Activated naive CD8-positive, alpha-beta T cell treated with anti-CD3 and anti-CD28 coated beads for 36 hours (primary cell): Measurements from ENCODE around the gene PBX3. TPM values are rescaled to one million over a fixed set of nuclear protein-coding genes. Genes with fewer than 3 reads are reported as not detected.

ENCODE experiments used
- DNase-seq: peaks from one replicate; pipeline ENCODE4 v3.0.0; 2021
- H3K27ac Mint-ChIP-seq: one replicate; pipeline ENCODE4 v1.8.0; 2022; ENCODE audit warnings: mild to moderate bottlenecking, moderate library complexity, mixed read lengths
- H3K27me3 Mint-ChIP-seq: one replicate; pipeline ENCODE4 v1.8.0; 2022; ENCODE audit warnings: mild to moderate bottlenecking, mixed read lengths
- H3K36me3 Mint-ChIP-seq: one replicate; pipeline ENCODE4 v1.8.0; 2021; ENCODE audit warnings: mild to moderate bottlenecking, mixed read lengths
- H3K4me1 Mint-ChIP-seq: one replicate; pipeline ENCODE4 v1.8.0; 2021; ENCODE audit warnings: mixed read lengths
- H3K4me3 Mint-ChIP-seq: one replicate; pipeline ENCODE4 v1.8.0; 2022; ENCODE audit warnings: mild to moderate bottlenecking, moderate library complexity, mixed read lengths
- H3K9me3 Mint-ChIP-seq: one replicate; pipeline ENCODE4 v1.8.0; 2022; ENCODE audit warnings: mixed read lengths
- total RNA-seq, 2 experiments: library from RNA; stranded (reverse); gene quantifications; one replicate each; pipeline ENCODE4 v1.2.3, GENCODE V29; 2021

Gene PBX3
- total RNA-seq, 2 experiments from 2014 or later, result 14.6 to 14.9 TPM

GRCh38 chr9:125990793-125991220, 243.6 kb downstream of the PBX3 start:
- Mint-ChIP-seq H3K9me3 (no peaks in the 10 kb centered on the region), H3K36me3 (no peaks in the 10 kb centered on the region), H3K27ac (no peak overlapping the region), H3K27me3 (no peaks in the 10 kb centered on the region), H3K4me1 (no peaks in the 10 kb centered on the region), H3K4me3 (no peak overlapping the region)
- no peak for DNase-seq

DNA sequence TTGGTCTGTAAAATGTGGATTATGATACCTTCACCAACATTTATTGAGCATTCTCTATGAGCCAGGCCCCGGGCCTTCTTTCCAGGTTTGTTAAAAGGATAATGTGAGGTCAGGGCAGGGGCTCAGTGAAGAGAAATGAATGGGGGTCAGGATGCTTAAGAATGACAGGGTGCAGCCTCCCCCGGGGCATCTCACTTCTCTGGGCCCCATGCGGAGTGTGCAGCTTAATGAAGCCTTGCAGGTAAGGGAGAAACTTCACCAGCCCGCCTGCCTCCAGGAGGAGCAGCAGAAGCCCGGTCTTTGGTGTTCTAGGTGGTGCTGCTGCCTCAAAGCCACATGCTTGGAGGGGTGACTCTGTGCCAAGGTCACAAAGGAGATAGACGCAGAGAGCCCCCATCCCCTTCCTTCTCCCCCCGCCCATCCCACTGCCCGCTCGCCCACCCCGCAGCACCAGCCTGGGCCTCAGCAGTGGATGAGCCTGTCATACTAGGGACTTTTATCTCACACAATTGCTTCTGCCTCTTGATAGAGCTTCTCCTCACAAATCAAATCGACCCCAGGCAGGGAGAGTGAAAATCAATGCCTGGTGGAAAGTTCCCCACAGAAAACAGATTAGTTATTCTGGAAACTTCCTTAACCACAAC, 244.8 kb downstream of the PBX3 start:
- Mint-ChIP-seq H3K36me3 (no peaks in the 10 kb centered on the region), H3K27ac (no peak overlapping the region), H3K4me3 (no peak overlapping the region), H3K27me3 (no peaks in the 10 kb centered on the region), H3K4me1 (no peaks in the 10 kb centered on the region), H3K9me3 (no peaks in the 10 kb centered on the region)
- no peak for DNase-seq

DNA sequence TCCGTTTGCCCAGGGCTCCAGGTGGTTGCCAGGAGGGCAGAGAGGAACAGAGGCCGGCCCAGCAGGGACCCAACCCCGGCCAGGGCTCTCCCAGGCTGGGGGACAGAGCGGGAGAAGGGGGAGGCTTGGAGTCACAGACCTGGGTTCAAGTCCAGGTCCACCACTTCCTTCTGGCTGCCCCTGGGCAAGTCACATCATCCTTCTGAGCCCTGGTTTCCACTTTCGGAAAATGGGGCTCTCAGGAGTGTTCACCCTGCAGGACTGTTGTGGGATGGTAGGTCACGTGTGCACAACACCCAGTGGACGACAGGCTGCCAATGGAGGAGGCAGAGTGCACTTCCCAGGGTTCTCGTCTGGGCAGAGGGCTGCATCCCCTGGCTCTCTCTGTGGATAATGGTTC, 245.4 kb downstream of the PBX3 start:
- no peaks in the 10 kb centered on the region for H3K36me3 Mint-ChIP-seq

GRCh38 chr9:125993466-125993865, 246.3 kb downstream of the PBX3 start:
- no peak for DNase-seq
- H3K9me3 Mint-ChIP-seq, result no peaks in the 10 kb centered on the region
- no peaks in the 10 kb centered on the region for H3K27me3 Mint-ChIP-seq
- H3K36me3 Mint-ChIP-seq, result no peaks in the 10 kb centered on the region
- H3K4me1 Mint-ChIP-seq, result no peaks in the 10 kb centered on the region
- no peak overlapping the region for H3K27ac Mint-ChIP-seq
- H3K4me3 Mint-ChIP-seq, result no peak overlapping the region

More for the DNA sequence above, 245.4 kb downstream of the PBX3 start:
- DNase-seq, result no peak
- Mint-ChIP-seq H3K27me3 (no peaks in the 10 kb centered on the region), H3K4me1 (no peaks in the 10 kb centered on the region), H3K9me3 (no peaks in the 10 kb centered on the region), H3K4me3 (no peak overlapping the region), H3K27ac (no peak overlapping the region)

DNA sequence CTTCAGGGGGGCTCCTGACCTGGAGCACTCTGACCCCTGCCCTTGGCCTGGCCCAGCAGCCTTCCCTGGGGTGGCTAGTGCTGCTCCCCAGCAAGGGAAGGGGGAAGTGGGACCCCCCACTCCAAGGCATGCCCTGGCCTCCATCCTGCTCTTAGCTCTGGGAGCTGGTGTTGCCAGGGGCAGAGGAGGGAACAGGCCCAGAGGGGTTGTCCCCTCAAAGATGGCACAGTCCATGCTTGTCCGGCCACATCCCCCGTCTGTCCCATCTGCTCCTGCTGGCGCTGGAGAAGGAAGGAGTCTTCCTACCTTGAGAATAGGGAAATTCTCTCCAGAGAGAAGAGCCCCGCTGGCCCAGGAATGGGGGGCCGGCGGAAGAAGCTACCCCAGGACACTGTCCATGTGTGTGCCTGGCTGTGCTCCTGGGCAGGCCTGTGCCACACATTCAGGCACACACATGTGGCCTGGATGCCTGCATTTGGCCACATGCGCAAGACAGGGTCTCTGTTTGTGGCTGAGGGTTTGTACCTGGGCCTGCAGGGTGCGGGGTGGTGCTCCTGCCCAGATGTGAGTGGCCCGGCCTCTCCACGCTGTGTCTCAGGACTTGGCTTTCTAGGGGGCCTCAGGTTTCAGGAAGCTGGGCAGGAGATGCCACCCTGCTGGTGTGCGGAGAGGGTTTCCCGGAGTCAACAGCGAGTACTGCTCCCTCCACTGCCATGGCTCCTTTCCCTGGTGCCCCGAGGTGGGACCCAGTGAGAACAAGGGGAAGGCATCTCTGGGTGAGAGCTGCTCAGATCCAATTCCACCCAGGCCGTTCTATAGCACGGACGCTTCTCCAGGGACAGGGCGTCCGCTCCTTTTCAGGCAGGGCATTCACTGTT, 247.1 kb downstream of the PBX3 start:
- H3K27me3 Mint-ChIP-seq, result no peaks in the 10 kb centered on the region
- H3K9me3 Mint-ChIP-seq, result no peaks in the 10 kb centered on the region
- no peaks in the 10 kb centered on the region for H3K4me1 Mint-ChIP-seq
- no peak overlapping the region for H3K4me3 Mint-ChIP-seq
- no peaks in the 10 kb centered on the region for H3K36me3 Mint-ChIP-seq
- no peak for DNase-seq
- H3K27ac Mint-ChIP-seq, result no peak overlapping the region

DNA sequence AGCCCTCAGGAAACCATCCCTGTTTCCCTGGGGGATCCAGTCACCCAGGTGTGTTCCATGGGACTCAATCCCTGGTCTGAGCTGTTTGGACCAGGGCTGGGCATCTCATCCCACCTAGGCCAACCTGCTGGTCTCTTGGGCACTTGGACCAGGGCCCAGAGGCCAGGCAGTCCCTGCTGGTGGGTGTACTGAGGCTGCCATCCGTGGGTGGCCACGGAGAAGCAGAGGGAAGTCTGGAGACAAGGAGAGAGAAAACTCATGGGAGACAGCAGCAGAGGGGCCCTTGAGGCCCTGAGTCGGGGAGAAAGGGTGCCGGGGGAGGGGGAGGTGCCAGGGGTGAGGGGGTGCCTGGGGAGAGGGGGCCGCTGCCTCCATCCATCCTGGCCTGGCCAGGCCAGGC, 247.8 kb downstream of the PBX3 start:
- Mint-ChIP-seq H3K36me3 (no peaks in the 10 kb centered on the region), H3K4me1 (no peaks in the 10 kb centered on the region), H3K4me3 (no peak overlapping the region), H3K27me3 (no peaks in the 10 kb centered on the region), H3K27ac (no peak overlapping the region), H3K9me3 (no peaks in the 10 kb centered on the region)
- no peak for DNase-seq

GRCh38 chr9:125995706-125996105, 248.5 kb downstream of the PBX3 start:
- no peak overlapping the region for H3K4me3 Mint-ChIP-seq
- no peaks in the 10 kb centered on the region for H3K9me3 Mint-ChIP-seq
- no peaks in the 10 kb centered on the region for H3K27me3 Mint-ChIP-seq
- H3K27ac Mint-ChIP-seq, result no peak overlapping the region
- H3K4me1 Mint-ChIP-seq, result no peaks in the 10 kb centered on the region
- DNase-seq, result no peak
- no peaks in the 10 kb centered on the region for H3K36me3 Mint-ChIP-seq

- H3K4me1 Mint-ChIP-seq, result no peaks in the 10 kb centered on the region
- no peaks in the 10 kb centered on the region for H3K9me3 Mint-ChIP-seq
- H3K27me3 Mint-ChIP-seq, result no peaks in the 10 kb centered on the region
- H3K27ac Mint-ChIP-seq, result no peak overlapping the region
- H3K36me3 Mint-ChIP-seq, result no peaks in the 10 kb centered on the region
- H3K4me3 Mint-ChIP-seq, result no peak overlapping the region
- no peak for DNase-seq
These were observed 249.6 kb downstream of the PBX3 start for GRCh38 chr9:125996791-125997190.

GRCh38 chr9:125997196-125997823, 250.1 kb downstream of the PBX3 start:
- Mint-ChIP-seq H3K36me3 (no peaks in the 10 kb centered on the region), H3K27ac (no peak overlapping the region), H3K4me3 (no peak overlapping the region), H3K9me3 (no peaks in the 10 kb centered on the region), H3K4me1 (no peaks in the 10 kb centered on the region), H3K27me3 (no peaks in the 10 kb centered on the region)
- no peak for DNase-seq

GRCh38 chr9:125998837-125999503, 251.8 kb downstream of the PBX3 start:
- H3K9me3 Mint-ChIP-seq, result no peaks in the 10 kb centered on the region
- no peaks in the 10 kb centered on the region for H3K36me3 Mint-ChIP-seq
- H3K4me1 Mint-ChIP-seq, result no peaks in the 10 kb centered on the region
- no peak overlapping the region for H3K4me3 Mint-ChIP-seq
- no peaks in the 10 kb centered on the region for H3K27me3 Mint-ChIP-seq
- no peak overlapping the region for H3K27ac Mint-ChIP-seq
- DNase-seq, result no peak

GRCh38 chr9:125999504-125999881, 252.3 kb downstream of the PBX3 start:
- Mint-ChIP-seq H3K4me1 (no peaks in the 10 kb centered on the region), H3K27ac (no peak overlapping the region), H3K36me3 (no peaks in the 10 kb centered on the region), H3K27me3 (no peaks in the 10 kb centered on the region), H3K4me3 (no peak overlapping the region), H3K9me3 (no peaks in the 10 kb centered on the region)
- DNase-seq, result no peak

- Mint-ChIP-seq H3K4me1 (no peaks in the 10 kb centered on the region), H3K9me3 (no peaks in the 10 kb centered on the region), H3K27me3 (no peaks in the 10 kb centered on the region), H3K27ac (no peak overlapping the region), H3K36me3 (no peaks in the 10 kb centered on the region), H3K4me3 (no peak overlapping the region)
- no peak for DNase-seq
These were observed 253.1 kb downstream of the PBX3 start for GRCh38 chr9:126000256-126000655.

GRCh38 chr9:126000731-126001580, 253.8 kb downstream of the PBX3 start:
- Mint-ChIP-seq H3K4me1 (no peaks in the 10 kb centered on the region), H3K4me3 (no peak overlapping the region), H3K36me3 (no peaks in the 10 kb centered on the region), H3K9me3 (no peaks in the 10 kb centered on the region), H3K27me3 (no peaks in the 10 kb centered on the region), H3K27ac (no peak overlapping the region)
- no peak for DNase-seq

- Mint-ChIP-seq H3K4me3 (no peak overlapping the region), H3K9me3 (no peaks in the 10 kb centered on the region), H3K27ac (no peak overlapping the region), H3K36me3 (no peaks in the 10 kb centered on the region), H3K4me1 (no peaks in the 10 kb centered on the region), H3K27me3 (no peaks in the 10 kb centered on the region)
- DNase-seq, result no peak
These were observed 254.5 kb downstream of the PBX3 start for GRCh38 chr9:126001581-126002225.
